ENCODE data around the gene SPON1. TPM values are rescaled to one million over a fixed set of nuclear protein-coding genes. Genes with fewer than 3 reads are reported as not detected.

SPON1 gene
- total RNA-seq, 1 experiment from 2014 or later = 0.20 TPM

- Histone ChIP-seq H3K14ac (ENCODE audit: insufficient read depth, low read length) (no peak overlapping the region), H2BK12ac (ENCODE audit: insufficient read length, low read depth, low read length) (no peak overlapping the region), H2BK5ac (ENCODE audit: insufficient read length, low read length) (no peak overlapping the region), H3K56ac (ENCODE audit: insufficient read length, low read depth, low read length) (no peak overlapping the region), H4K5ac (ENCODE audit: insufficient read length, low read depth, low read length) (no peak overlapping the region), H4K91ac (ENCODE audit: insufficient read length, low read depth, low read length) (no peak overlapping the region), H3K4ac (ENCODE audit: low read depth, low read length) (no peak overlapping the region), H3K23me2 (ENCODE audit: insufficient read length, low read depth, low read length, poor library complexity, severe bottlenecking) (no peaks in the 10 kb centered on the region), H3K79me2 (ENCODE audit: insufficient read depth, low read length) (no peaks in the 10 kb centered on the region), H3K4me1 (ENCODE audit: insufficient read depth, low read length) (peaks cover 3% of the 10 kb centered on the region; the same call in 1 of the 2 replicates), H3K4me2 (ENCODE audit: insufficient read depth, insufficient read length, low read length) (no peak overlapping the region), H4K20me1 (ENCODE audit: control insufficient read depth, insufficient read depth, insufficient read length) (no peaks in the 10 kb centered on the region), H3T11ph (ENCODE audit: low read length) (no peak overlapping the region), H3K18ac (ENCODE audit: insufficient read length, low read depth, low read length) (no peak overlapping the region), H3K27me3 (ENCODE audit: insufficient read depth, low read length) (no peaks in the 10 kb centered on the region), H2BK15ac (ENCODE audit: low read depth, low read length) (no peak overlapping the region), H2BK20ac (ENCODE audit: low read depth, low read length, poor library complexity, severe bottlenecking) (no peak overlapping the region), H2AFZ (ENCODE audit: low read length) (no peak overlapping the region), H3K23ac (ENCODE audit: insufficient read length, low read depth, low read length) (no peak overlapping the region), H2BK120ac (ENCODE audit: low read depth, low read length, poor library complexity, severe bottlenecking) (no peak overlapping the region), H3K79me1 (ENCODE audit: insufficient read depth, low read depth, low read length, poor library complexity, severe bottlenecking) (no peaks in the 10 kb centered on the region), H3K9ac (ENCODE audit: extremely low read depth, insufficient read length, low read length) (no peak overlapping the region), H3K27ac (ENCODE audit: insufficient read length, low read depth, low read length) (no peak overlapping the region), H4K8ac (replicated peaks; ENCODE audit: insufficient read length, low read depth, low read length) (no peak overlapping the region), H2AK5ac (ENCODE audit: insufficient read length, low read length) (no peak overlapping the region), H3K9me3 (ENCODE audit: control insufficient read depth, low read depth, low read length) (peaks cover 5% of the 10 kb centered on the region)
- H3K36me3 Mint-ChIP-seq (ENCODE audit: insufficient read depth in 1 of 3, low read depth in 3 of 3) = peaks cover 2 to 18% (median 5%) of the 10 kb centered on the region in 3 experiments; a peak in 5 of 7 replicates
- no peak overlapping the region for H3K27ac Mint-ChIP-seq
- H3K9me3 Mint-ChIP-seq = peaks cover 9 to 15% of the 10 kb centered on the region in 2 experiments
- peaks cover 14 to 17% of the 10 kb centered on the region in 2 experiments for H3K4me1 Mint-ChIP-seq
- TF ChIP-seq CTCF (conservative IDR thresholded peaks at IDR 0.05) = no peak
- DNase-seq = no peak
- no CpG with 5 or more reads among the region's 4 CpGs for WGBS (ENCODE audit: extremely low coverage, insufficient read length, low lambda C conversion rate)
- H3K4me3 Mint-ChIP-seq = no peak overlapping the region
- no peaks in the 10 kb centered on the region for H3K27me3 Mint-ChIP-seq (ENCODE audit: low read depth)
Measured at GRCh38 chr11:14132312-14132711, 169.8 kb downstream of the SPON1 start.

All from H9 (cell line).